Eye (tissue), 1 donor: ENCODE data around the gene METTL16.
"Not testable (repeated sequence)": the region's sequence is repeated elsewhere in the genome, so short reads cannot be mapped to it uniquely, and the experiment has no call there.

ENCODE experiments used
- DNase-seq: peaks from one replicate; pipeline ENCODE4 v3.0.0-alpha.2; 2015

METTL16 gene, protein sequence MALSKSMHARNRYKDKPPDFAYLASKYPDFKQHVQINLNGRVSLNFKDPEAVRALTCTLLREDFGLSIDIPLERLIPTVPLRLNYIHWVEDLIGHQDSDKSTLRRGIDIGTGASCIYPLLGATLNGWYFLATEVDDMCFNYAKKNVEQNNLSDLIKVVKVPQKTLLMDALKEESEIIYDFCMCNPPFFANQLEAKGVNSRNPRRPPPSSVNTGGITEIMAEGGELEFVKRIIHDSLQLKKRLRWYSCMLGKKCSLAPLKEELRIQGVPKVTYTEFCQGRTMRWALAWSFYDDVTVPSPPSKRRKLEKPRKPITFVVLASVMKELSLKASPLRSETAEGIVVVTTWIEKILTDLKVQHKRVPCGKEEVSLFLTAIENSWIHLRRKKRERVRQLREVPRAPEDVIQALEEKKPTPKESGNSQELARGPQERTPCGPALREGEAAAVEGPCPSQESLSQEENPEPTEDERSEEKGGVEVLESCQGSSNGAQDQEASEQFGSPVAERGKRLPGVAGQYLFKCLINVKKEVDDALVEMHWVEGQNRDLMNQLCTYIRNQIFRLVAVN

DNA sequence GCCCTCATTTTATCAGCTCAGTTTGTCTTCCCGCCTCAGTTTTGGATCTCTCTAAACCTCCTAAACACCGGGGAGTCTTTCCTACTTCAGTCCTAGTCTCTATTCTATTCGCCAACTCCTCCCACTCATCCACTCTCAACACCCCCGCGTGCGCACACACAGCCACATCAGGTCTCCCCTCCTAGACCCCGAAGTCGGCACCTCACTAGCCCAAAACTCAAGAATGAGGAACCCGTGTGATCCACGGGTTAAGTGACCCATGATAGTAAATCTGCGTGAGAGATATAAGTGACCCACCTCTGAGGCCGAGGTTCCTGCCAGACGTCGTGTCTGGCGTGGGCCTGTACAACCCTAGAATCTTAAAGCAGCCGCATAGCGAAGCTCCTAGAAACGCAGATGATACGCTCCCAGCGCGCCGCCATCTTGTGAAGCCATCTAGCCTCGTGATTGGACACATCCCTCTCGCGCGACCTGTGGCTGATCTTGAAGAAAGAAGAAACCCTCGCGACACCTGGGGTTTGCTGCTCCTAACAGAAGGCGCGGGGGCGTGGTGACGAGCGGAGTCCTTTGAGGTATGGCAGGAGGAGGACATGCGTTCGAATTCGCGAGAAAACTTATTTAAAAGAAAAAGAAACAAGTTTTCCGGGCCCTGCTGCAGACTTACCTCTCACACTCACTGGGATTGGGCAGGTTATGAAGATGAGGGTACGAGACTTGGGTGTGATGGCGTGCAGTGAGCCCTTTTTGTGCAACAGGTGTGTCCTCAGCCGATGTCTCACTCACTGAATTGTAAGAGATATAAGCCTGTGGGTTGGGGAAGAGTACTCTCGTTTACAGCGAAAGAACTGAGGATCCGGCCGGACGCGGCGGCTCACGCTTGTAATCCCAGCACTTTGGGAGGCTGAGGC, at the start of gene METTL16:
TSS of gene METTL16 (minus strand) at position 427 of the 908 bp plus-strand sequence. CDS start 9,557 bp downstream, outside the sequence.
- peak; percentile 100 for DNase-seq

DNA sequence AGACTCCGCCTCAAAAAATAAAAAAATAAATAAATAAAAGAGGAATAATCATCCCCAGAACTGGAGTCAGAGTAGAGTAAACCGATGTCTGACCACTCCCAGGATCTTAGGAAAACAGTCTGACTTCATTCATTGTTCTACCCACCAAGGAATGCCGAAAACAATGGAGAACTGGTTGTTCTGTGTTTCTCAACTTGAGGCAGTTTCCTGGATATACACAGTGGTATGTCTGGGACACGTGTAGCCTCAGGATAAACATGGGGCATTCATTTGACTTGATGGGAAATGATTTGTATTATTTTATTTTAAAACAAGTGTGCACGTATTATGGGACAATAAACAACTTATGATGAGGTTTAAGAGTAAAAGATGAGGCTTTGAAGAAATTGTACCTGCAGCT, 49.0 kb upstream of the METTL16 start:
- DNase-seq = no peak

DNA sequence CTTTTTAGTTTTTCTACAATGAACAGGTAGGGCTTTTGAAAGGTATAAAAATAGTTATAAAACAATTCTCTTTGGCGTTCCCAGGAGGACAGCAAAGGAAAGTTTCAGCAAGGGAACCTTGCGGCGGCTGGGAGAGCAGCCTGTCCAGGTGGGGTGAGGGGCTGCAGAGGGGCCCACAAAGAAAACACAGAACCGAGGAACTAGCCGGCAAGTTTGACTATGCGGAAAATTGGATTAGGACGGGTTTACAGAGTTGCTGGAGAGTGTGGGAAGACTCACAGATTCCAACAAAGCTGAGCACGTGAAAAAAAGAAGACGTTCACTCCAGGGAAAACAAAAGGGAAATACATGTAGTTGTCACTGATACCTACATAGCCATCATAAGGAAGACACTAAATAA, 40.2 kb upstream of the METTL16 start:
- peak; percentile 86 for DNase-seq

DNA sequence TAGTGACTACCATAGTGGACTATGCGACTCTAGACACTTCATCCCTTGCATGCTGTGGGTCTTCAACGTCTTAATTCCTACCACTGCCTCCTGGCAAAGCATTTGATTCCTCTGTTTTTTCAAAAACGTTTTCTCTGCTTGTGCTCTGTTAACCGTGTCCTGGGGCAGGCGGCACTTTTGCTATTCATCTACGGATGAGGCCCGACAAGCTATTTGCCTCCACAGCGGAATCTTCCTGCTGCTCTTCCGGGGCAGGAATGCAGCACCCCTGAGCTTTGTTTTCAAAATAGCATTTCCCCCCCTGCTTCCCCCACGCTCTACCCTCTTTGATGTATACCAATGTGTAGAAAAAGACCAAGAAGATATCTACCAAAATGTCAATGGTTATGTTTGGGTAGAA, 39.8 kb upstream of the METTL16 start:
- peak; percentile 52 for DNase-seq

DNA sequence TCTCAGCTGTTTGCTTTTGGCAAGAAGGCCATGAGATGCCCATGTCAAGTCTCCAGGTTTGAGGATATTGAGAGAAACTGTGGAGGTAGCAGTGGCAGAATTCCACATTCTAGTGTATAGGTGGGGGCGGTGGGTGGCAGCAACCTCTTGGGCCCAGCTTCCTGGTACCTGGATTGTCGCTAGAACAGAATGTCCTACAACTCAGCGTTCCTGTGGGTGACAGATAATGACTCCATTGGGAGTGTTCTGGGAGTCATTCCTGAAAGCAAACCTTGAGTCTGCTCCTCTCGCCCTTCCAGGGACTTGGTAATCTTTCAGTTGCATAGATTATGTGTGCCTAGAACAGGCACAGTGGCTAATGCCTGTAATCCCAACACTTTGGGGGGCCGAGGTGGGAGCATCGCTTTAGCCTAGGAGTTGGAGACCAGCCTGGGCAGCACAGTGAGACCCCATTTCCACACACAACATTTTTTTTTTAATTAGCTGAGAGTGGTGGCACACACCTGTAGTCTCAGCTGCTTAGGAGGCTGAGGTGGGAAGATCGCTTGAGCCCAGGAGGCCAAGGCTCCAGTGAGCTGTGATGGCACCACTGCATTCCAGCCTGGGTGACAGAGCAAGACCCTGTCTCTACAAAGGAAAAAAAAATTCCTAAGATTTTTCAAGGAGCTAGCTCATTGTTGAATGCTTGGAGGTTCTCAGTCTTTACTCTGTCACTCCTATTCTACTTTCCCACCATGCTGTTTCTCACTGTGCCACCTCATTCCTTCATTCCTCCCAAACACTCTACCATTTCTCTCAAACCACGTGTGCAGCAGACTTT, 37.9 kb upstream of the METTL16 start:
- DNase-seq = no peak

DNA sequence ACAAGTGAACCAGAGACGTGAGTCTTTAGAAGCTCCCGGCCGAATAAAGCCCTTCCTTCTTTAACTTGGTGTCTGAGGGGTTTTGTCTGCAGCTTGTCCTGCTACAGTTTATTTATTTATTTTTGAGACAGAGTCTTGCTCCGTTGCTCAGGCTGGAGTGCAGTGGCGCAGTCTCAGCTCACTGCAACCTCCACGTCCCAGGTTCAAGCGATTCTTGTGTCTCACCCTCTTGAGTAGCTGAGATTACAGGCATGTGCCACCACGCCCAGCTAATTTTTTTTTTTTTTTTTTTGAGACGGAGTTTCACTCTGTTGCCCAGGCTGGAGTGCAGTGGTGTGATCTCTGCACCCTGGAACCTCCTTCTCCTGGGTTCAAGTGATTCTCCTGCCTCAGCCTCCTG, 36.3 kb upstream of the METTL16 start:
- DNase-seq = not testable (repeated sequence)

DNA sequence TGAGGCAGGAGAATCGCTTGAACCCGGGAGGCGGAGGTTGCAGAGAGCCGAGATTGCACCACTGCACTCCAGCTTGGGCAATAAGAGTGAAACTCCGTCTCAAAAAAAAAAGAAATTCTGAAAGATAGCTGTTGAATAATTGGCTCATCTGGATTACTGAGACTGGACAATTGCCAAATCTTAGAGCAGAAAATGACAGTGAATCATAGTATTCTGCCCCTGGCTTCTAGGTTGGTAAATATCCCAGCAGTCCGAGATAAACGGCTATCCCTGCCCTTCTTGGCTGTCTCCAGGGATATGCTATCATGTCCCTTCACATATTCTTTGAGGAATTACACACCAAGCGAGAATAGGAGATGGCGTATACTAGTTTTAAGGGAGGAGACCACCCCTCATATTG, 35.5 kb upstream of the METTL16 start:
- no peak for DNase-seq

DNA sequence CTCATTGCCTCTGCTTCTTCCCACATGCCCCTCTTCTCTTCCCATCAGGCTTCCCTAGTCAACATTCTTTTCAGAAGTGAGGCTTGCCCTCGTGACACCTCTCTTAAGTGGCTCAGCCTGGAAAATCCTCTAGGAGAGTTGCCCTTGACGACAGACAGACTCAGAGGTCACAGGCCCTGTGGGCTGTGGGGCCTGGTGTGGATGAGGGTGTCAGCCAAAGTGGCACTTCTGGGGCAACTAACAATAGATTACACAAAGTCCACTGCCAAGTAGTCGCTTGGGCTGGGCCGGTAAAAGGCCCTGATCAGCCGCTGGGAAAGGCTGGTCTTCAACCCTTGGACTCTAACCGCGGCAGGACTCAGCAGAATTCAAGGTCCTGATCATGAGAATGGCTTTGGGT, 33.7 kb upstream of the METTL16 start:
- DNase-seq = no peak

DNA sequence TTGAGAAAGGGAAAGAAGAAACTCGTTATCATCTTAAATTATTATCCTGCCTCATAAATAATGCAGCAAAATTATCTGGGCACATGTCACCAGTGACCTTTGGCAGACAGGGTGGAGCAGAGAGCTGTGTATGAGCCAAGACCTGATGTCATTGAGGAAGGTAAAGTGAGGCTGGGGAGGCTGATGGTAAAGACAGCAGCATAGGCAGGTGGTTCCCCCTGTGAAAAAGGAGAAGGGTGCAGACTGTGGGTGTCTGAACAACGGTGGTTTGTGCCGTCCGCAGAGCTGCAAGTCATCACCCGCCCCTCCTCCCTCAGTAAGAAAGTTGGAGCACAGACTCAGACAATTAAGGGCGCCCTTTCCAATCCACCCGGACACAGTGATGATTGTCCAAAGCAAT, 30.8 kb upstream of the METTL16 start:
- no peak for DNase-seq

DNA sequence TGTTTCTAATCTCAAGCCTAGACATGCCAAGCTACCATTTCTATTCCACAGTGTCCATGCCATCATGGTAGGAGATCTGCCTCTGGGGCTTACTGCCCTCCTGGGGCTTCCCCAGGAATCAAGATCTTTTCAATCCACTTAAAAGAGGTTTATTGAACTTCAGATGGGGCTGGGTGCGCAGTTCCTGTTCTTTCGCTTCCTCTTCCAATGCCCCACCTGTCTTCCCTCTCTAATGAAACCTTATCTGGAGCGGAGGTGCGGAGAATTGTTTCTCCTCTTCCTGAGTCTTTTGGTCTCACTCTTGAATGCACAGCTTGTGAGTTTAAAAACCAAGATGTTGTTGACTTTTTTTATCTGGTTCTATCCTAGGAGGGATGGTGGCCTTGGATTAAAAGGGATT, 30.4 kb upstream of the METTL16 start:
- no peak for DNase-seq

DNA sequence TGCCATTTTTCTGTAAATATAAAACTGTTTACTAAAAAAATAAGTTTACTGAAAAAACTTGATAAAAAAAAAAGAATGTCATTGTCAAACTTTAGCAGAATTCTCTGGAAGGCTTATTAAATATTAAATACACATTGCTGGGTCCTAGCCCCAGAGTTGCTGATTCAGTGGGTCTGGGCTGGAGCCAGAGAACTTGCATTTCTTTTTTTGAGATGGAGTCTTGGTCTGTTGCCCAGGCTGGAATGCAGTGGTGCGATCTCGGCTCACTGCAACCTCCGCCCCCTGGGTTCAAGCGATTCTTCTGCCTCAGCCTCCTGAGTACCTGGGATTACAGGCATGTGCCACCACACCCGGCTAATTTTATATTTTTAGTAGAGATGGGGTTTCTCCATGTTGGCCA, 25.9 kb upstream of the METTL16 start:
- not testable (repeated sequence) for DNase-seq

DNA sequence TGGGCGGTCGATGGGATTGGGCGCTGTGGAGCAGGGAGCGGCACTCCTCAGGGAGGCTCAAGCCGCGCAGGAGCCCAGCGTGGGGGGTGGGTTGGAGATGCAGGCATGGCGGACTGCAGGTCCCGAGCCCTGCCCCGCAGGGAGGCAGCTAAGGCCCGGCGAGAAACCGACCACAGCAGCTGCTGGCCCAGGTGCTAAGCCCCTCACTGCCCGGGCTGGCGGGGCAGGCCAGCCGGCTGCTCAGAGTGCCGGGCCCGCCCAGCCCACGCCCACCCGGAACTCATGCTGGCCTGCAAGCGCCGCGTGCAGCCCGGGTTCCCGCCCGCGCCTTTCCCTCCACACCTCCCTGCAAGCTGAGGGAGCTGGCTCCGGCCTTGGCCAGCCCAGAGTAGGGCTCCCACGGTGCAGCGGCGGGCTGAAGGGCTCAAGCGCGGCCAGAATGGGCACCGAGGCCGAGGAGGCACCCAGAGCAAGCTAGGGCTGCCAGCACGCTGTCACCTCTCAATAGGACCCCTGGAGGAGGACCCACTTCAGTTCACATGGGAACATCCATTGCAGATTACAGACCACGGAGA, 20.5 kb upstream of the METTL16 start:
- no peak for DNase-seq

DNA sequence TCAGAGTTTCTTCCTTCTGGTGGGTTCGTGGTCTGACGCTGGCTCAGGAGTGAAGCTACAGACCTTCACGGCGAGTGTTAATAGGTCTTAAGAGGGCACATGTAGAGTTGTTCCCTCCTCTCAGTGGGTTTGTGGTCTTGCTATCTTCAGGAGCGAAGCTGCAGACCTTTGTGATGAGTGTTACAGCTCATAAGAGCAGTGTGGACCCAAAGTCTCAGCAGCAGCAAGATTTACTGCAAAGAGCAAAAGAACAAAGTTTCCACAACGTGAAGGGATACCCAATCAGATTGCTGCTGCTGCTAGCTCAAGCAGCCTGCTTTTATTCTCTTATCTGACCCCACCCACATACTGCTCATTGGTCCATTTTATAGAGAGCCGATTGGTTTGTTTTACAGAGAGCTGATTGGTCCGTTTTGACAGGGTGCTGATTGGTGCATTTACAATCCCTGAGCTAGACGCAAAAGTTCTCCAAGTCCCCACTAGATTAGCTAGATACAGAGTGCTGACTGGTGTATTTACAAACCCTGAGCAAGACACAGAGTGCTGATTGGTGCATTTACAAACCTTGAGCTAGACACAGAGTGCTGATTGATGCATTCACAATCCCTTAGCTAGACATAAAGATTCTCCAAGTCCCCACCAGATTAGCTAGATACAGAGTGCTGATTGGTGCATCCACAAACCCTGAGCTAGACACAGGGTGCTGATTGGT, 19.7 kb upstream of the METTL16 start:
- not testable (repeated sequence) for DNase-seq

DNA sequence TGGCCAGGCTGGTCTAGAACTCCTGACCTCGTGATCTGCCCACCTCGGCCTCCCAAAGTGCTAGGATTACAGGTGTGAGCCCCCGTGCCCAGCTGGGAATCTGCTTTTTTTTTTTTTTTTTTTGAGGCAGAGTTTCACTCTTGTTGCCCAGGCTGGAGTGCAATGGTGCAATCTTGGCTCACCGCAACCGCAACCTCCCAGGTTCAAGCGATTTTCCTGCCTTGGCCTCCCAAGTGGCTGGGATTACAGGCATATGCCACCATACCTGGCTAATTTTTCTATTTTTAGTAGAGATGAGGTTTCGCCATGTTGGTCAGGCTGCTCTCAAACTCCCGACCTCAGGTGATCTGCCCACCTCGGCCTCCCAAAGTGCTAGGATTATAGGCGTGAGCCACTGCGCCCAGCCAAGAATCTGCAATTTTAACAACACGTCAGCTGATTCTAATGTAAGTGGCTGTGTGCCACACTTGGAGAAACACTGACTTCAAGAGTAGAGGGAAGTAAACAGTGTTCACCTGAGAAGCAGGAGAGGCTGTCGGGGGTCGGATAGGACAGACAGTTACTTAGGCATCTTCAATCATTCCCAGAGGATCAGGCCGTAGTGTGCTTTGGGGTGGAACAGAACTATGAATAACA, 10.2 kb upstream of the METTL16 start:
- DNase-seq = not testable (repeated sequence)

DNA sequence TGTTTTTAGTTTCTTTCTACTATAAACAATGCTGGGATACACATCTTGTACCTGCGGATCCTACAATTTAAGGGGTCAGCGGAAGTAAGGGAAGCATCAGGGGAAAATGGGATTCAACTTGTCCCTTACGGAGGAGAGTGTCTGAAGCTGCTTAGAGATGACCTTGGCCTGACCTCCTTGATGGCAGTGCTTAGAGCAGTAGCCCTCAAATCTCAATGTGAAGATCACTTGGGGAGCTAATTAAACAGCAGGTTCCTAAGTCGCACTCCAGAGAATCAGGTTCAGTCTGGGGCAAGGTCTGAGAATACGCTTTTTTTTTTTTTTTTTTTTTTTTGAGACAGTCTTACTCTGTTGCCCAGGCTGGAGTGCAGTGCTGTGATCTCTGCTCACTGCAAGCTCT, 9.6 kb upstream of the METTL16 start:
- no peak for DNase-seq

DNA sequence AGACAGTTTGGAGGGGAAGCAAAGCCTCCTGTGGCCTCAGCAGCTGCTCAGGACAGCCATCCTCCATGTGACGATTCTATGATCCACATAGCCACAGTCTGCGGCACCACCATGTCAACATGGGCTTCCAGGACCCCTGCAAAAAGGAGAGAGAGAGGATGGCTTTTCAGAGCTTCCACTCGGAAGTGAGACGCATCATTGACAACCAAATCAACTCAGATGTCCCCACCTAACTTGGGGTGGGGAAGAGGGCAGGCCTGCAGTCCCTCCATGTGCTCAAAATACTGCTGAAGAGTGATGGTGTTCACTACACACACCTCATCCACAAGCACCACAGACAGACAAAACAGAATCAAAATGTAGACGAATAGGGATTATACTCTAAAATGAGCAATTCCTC, 5.9 kb upstream of the METTL16 start:
- no peak for DNase-seq

DNA sequence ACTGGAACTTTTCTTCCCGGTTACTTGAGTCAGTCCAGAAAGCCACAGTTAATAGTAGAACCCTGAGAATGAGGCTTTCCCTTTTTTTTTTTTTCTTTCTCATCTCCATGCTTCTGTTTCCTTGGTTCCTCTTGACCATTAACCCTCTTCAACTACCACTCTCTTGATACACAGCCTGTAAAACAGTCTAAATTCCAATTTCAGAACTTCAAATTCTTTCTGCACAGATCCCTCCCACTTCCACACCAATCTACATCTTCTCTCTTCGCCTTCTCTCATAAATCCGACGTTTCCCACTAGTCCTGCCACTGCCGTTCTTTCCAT, 588 bp downstream of the METTL16 start:
- DNase-seq = no peak

DNA sequence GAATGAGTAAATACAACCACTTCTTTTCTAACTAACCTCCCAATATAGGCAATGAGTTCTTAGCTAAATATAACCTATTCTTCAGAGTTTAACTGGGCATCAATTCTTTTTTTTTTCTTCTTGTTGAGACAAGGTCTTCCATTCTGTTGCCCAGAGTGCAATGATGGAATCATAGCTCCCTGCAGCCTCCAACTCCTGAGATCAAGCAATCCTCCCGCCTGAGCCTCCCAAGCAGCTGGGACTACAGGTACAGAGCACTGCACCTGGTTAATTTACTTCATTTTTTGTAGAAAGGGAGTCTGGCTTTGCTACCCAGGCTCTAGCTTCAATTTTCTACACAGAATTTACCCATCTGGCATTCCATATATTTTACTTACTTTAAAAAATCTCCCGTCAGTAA, 1.1 kb downstream of the METTL16 start:
- DNase-seq = no peak

DNA sequence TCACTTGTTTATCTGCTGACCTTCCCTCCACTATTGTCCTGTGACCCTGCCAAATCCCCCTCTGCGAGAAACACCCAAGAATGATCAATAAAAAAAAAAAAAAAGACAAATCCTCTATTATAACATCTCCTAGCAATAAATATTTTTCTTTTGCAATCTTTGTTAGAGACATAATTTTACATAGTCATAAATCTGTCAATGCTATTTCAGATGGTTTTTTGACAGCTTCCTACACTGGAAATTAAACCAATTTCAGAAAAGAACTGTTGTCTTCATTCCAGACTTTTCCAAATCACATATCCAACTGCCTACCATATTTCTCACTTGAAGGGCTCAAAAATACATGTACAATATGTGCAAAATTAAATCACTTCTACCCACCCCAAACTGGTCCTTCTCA, 3.7 kb downstream of the METTL16 start:
- DNase-seq = no peak

DNA sequence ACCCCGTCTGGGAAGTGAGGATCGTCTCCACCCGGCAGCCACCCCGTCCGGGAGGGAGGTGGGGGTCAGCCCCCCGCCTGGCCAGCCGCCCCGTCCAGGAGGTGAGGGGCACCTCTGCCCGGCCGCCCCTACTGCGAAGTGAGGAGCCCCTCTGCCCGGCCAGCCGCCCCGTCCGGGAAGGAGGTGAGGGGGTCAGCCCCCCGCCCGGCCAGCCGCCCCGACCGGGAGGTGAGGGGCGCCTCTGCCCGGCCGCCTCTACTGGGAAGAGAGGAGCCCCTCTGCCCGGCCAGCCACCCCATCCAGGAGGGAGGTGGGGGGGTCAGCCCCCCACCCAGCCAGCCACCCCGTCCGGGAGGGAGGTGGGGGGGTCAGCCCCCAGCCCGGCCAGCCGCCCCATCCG, 4.7 kb downstream of the METTL16 start:
- DNase-seq = not testable (repeated sequence)

DNA sequence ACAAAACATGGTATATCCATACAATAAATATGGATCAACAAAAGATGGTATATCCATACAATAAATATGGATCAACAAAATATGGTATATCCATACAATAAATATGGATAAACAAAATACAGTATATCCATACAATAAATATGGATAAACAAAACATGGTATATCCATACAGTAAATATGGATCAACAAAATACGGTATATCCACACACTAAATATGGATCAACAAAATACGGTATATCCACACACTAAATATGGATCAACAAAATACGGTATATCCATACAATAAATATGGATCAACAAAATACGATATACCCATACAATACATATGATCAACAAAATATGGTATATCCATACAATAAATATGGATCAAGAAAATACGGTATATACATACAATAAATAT, 8.1 kb downstream of the METTL16 start:
- DNase-seq = no peak
